WTC11 (cell line): ENCODE results near the gene RCN2. TPM values are rescaled to one million over a fixed set of nuclear protein-coding genes. Genes with fewer than 3 reads are reported as not detected.

ENCODE experiments used
- ATAC-seq: fragments of 200-7000 bp; cut with Tn5 transposase; 2 replicates; pipeline ENCODE4 v1.10.0; 2021; ENCODE audit warnings: mild to moderate bottlenecking, moderate library complexity
- CTCF ChIA-PET: fragments of 300-600 bp; sonication (Branson Sonifier 250); formaldehyde crosslinking; loops from one replicate; lab custom pipeline; 2021; ENCODE audit warnings: antibody characterized with exemption; lab: Charles Lee
- POLR2A ChIA-PET: fragments of 350-600 bp; sonication (Branson Sonifier 250); formaldehyde crosslinking; loops from one replicate; lab custom pipeline; 2021; ENCODE audit warnings: antibody characterized with exemption; lab: Charles Lee
- DNase-seq: peaks from one replicate; pipeline ENCODE4 v3.0.0; 2021; ENCODE audit warnings: low spot score
- H3K27ac Mint-ChIP-seq: 2 replicates; pipeline ENCODE4 v1.8.0; 2021; ENCODE audit warnings: mixed read lengths
- H3K27me3 Mint-ChIP-seq: 2 replicates; pipeline ENCODE4 v1.8.0; 2021; ENCODE audit warnings: low read depth, mild to moderate bottlenecking, moderate library complexity, mixed read lengths
- H3K36me3 Mint-ChIP-seq: 2 replicates; pipeline ENCODE4 v1.8.0; 2021; ENCODE audit warnings: mixed read lengths
- H3K4me1 Mint-ChIP-seq: 2 replicates; pipeline ENCODE4 v1.8.0; 2022; ENCODE audit warnings: mixed read lengths
- H3K4me3 Mint-ChIP-seq: 2 replicates; pipeline ENCODE4 v1.8.0; 2021; ENCODE audit warnings: mild to moderate bottlenecking, moderate library complexity, mixed read lengths
- H3K9me3 Mint-ChIP-seq: 2 replicates; pipeline ENCODE4 v1.8.0; 2021; ENCODE audit warnings: mixed read lengths
- ATF1 ChIP-seq: sonication (generic); formaldehyde crosslinking; IDR thresholded peaks from 2 replicates; pipeline ENCODE4 v1.8.1; 2023; ENCODE audit warnings: mild to moderate bottlenecking, moderate library complexity, missing genetic modification reagents
- CREM ChIP-seq: sonication (generic); formaldehyde crosslinking; IDR thresholded peaks from 2 replicates; pipeline ENCODE4 v1.8.1; 2022; ENCODE audit warnings: mild to moderate bottlenecking, missing genetic modification reagents, moderate library complexity
- ESRRA ChIP-seq: sonication (generic); formaldehyde crosslinking; IDR thresholded peaks from 2 replicates; pipeline ENCODE4 v1.8.1; 2022; ENCODE audit warnings: mild to moderate bottlenecking, missing genetic modification reagents, borderline replicate concordance
- GTF2I ChIP-seq: fragments of 250-450 bp; sonication (Bioruptor Pico); conservative IDR thresholded peaks from 2 replicates; pipeline ENCODE4 v1.4.0; 2021; ENCODE audit warnings: mild to moderate bottlenecking
- NR2C2 ChIP-seq: sonication (generic); formaldehyde crosslinking; IDR thresholded peaks from 2 replicates; pipeline ENCODE4 v1.8.0; 2022; ENCODE audit warnings: mild to moderate bottlenecking, missing genetic modification reagents
- NR3C1 ChIP-seq: sonication (generic); formaldehyde crosslinking; conservative IDR thresholded peaks from 2 replicates; pipeline ENCODE4 v1.8.1; 2023; ENCODE audit warnings: low read depth, mild to moderate bottlenecking, missing genetic modification reagents
- PRRX2 ChIP-seq: fragments of 250-450 bp; sonication (Bioruptor Pico); IDR thresholded peaks from 2 replicates; pipeline ENCODE4 v1.8.0; 2021; ENCODE audit warnings: mild to moderate bottlenecking
- RORB ChIP-seq: fragments of 250-450 bp; sonication (Bioruptor Pico); IDR thresholded peaks from 2 replicates; pipeline ENCODE4 v1.9.0; 2021; ENCODE audit warnings: mild to moderate bottlenecking
- SMAD4 ChIP-seq: sonication (generic); formaldehyde crosslinking; IDR thresholded peaks from 2 replicates; pipeline ENCODE4 v1.8.0; 2022; ENCODE audit warnings: mild to moderate bottlenecking, missing genetic modification reagents
- STAT6 ChIP-seq: sonication (generic); formaldehyde crosslinking; conservative IDR thresholded peaks from 2 replicates; pipeline ENCODE4 v1.8.1; 2023; ENCODE audit warnings: mild to moderate bottlenecking, low read depth, missing genetic modification reagents, moderate library complexity
- TCF7 ChIP-seq: sonication (generic); formaldehyde crosslinking; IDR thresholded peaks from 2 replicates; pipeline ENCODE4 v1.8.0; 2022; ENCODE audit warnings: mild to moderate bottlenecking, low read depth, missing genetic modification reagents, moderate library complexity
- TEAD1 ChIP-seq: sonication (generic); formaldehyde crosslinking; IDR thresholded peaks from 2 replicates; pipeline ENCODE4 v1.8.0; 2022; ENCODE audit warnings: mild to moderate bottlenecking, missing genetic modification reagents
- USF1 ChIP-seq: sonication (generic); formaldehyde crosslinking; IDR thresholded peaks from 2 replicates; pipeline ENCODE4 v1.8.0; 2022; ENCODE audit warnings: mild to moderate bottlenecking, missing genetic modification reagents
- ZNF121 ChIP-seq: sonication (generic); formaldehyde crosslinking; IDR thresholded peaks from 2 replicates; pipeline ENCODE4 v1.8.0; 2023; ENCODE audit warnings: missing genetic modification reagents
- ZNF416 ChIP-seq: fragments of 250-450 bp; sonication (Bioruptor Pico); IDR thresholded peaks from 2 replicates; pipeline ENCODE4 v1.9.0; 2021; ENCODE audit warnings: mild to moderate bottlenecking, inconsistent platforms
- ZNF671 ChIP-seq: fragments of 250-450 bp; sonication (Bioruptor Pico); IDR thresholded peaks from 2 replicates; pipeline ENCODE4 v1.8.0; 2021; ENCODE audit warnings: mild to moderate bottlenecking
- total RNA-seq: library from RNA; stranded (reverse); gene quantifications from 3 replicates; pipeline ENCODE4 v1.2.3, GENCODE V29; 2021
- TF ChIP-seq, protein P1 (sequence below): sonication (generic); formaldehyde crosslinking; IDR thresholded peaks from 2 replicates; pipeline ENCODE4 v1.8.1; 2022; ENCODE audit warnings: missing genetic modification reagents, borderline replicate concordance
- TF ChIP-seq, protein P2 (sequence below): sonication (generic); formaldehyde crosslinking; IDR thresholded peaks from 2 replicates; pipeline ENCODE4 v1.8.0; 2022; ENCODE audit warnings: mild to moderate bottlenecking, missing genetic modification reagents

RCN2 gene
- total RNA-seq, 1 experiment from 2014 or later = 112 TPM

GRCh38 chr15:76983590-76984375 lies 52.2 kb downstream of the RCN2 start:
- ATAC-seq (no peak), DNase-seq (no peak)
- CTCF ChIA-PET = interaction anchor here (0.8 to 3.4 kb wide), 2 partner anchors 11 to 51 kb away, joined by 4 to 23 read pairs; no protein-coding TSS in a partner anchor
- Mint-ChIP-seq H3K27me3 (no peaks in the 10 kb centered on the region), H3K9me3 (peaks cover 6% of the 10 kb centered on the region), H3K4me1 (peaks cover 6% of the 10 kb centered on the region), H3K27ac (no peak overlapping the region), H3K4me3 (no peak overlapping the region), H3K36me3 (no peaks in the 10 kb centered on the region)
- POLR2A ChIA-PET = no interaction called here
- TF ChIP-seq ZNF671 (CRISPR knock-in tag) = no peak
- no peak for TF ChIP-seq TCF7 (CRISPR knock-in tag)
- TF ChIP-seq SMAD4 (CRISPR knock-in tag) = no peak
- TF ChIP-seq ATF1 (CRISPR knock-in tag) = no peak
- TF ChIP-seq GTF2I = no peak
- no peak for TF ChIP-seq NR3C1 (CRISPR knock-in tag)
- no peak for TF ChIP-seq NR2C2
- TF ChIP-seq STAT6 (CRISPR knock-in tag) = no peak
- TF ChIP-seq CREM (CRISPR knock-in tag) = no peak

DNA sequence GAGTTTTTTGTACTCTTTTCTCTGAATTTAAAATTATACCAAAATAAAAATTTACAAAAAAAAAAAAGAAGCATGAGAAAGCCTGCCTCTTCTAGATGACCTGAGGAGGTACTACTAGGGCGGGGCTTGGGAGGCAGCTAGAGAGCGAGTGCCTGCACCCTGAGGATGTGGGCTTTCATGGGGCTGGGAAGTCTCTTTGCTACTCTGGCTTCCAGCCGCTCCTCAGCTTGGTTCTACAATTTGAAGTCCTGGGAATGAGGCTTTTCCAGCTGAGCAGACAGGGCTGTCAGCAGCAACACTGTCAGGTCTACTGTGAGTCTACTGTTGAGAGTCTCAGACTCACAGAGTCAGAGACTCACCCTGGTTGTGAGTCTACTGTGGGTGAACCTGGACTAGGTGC lies 55.2 kb downstream of the RCN2 start:
- Mint-ChIP-seq H3K4me1 (peaks cover 9% of the 10 kb centered on the region), H3K4me3 (no peak overlapping the region), H3K27ac (no peak overlapping the region), H3K27me3 (no peaks in the 10 kb centered on the region; the same call in 1 of the 2 replicates), H3K9me3 (no peaks in the 10 kb centered on the region), H3K36me3 (no peaks in the 10 kb centered on the region)
- CTCF ChIA-PET = interaction anchor here (1.2 to 1.4 kb wide), 2 partner anchors 13 to 48 kb away, joined by 3 to 8 read pairs; no protein-coding TSS in a partner anchor
- POLR2A ChIA-PET = no interaction called here
- DNase-seq (peak; percentile 8), ATAC-seq (no peak)
- no peak for TF ChIP-seq ATF1 (CRISPR knock-in tag)
- no peak for TF ChIP-seq ESRRA
- TF ChIP-seq, protein P1, sequence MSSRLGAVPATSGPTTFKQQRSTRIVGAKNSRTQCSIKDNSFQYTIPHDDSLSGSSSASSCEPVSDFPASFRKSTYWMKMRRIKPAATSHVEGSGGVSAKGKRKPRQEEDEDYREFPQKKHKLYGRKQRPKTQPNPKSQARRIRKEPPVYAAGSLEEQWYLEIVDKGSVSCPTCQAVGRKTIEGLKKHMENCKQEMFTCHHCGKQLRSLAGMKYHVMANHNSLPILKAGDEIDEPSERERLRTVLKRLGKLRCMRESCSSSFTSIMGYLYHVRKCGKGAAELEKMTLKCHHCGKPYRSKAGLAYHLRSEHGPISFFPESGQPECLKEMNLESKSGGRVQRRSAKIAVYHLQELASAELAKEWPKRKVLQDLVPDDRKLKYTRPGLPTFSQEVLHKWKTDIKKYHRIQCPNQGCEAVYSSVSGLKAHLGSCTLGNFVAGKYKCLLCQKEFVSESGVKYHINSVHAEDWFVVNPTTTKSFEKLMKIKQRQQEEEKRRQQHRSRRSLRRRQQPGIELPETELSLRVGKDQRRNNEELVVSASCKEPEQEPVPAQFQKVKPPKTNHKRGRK = no peak
- TF ChIP-seq, protein P2, sequence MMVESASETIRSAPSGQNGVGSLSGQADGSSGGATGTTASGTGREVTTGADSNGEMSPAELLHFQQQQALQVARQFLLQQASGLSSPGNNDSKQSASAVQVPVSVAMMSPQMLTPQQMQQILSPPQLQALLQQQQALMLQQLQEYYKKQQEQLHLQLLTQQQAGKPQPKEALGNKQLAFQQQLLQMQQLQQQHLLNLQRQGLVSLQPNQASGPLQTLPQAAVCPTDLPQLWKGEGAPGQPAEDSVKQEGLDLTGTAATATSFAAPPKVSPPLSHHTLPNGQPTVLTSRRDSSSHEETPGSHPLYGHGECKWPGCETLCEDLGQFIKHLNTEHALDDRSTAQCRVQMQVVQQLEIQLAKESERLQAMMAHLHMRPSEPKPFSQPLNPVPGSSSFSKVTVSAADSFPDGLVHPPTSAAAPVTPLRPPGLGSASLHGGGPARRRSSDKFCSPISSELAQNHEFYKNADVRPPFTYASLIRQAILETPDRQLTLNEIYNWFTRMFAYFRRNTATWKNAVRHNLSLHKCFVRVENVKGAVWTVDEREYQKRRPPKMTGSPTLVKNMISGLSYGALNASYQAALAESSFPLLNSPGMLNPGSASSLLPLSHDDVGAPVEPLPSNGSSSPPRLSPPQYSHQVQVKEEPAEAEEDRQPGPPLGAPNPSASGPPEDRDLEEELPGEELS (CRISPR knock-in tag) = no peak
- TF ChIP-seq TEAD1 = no peak
- TF ChIP-seq PRRX2 = no peak
- TF ChIP-seq ZNF416 = no peak
- TF ChIP-seq RORB = no peak
- TF ChIP-seq ZNF121 = no peak
- no peak for TF ChIP-seq USF1 (CRISPR knock-in tag)
